Transverse colon (tissue), 3 donors: ENCODE results near the gene BRSK2.

Experiments used
- CTCF ChIP-seq, 5 experiments: fragments of 200-600 bp in 3 of 5; fragments of 450-650 bp in 2 of 5; sonication (generic) in 3 of 5; IDR thresholded peaks; 1 replicate in 2 of 5; 2 replicates in 3 of 5; pipeline ENCODE4 v1.5.1; 2016 to 2017; ENCODE audit warnings: antibody characterized with exemption in 5 of 5, inconsistent platforms in 3 of 5, mild to moderate bottlenecking in 2 of 5, moderate library complexity in 1 of 5
- EP300 ChIP-seq: sonication (generic); formaldehyde crosslinking; IDR thresholded peaks from one replicate; pipeline ENCODE4 v1.6.1; 2017; ENCODE audit warnings: antibody characterized with exemption, low read depth
- POLR2A ChIP-seq: fragments of 450-650 bp; IDR thresholded peaks from one replicate; pipeline ENCODE4 v1.6.1; 2016; ENCODE audit warnings: antibody characterized with exemption, mild to moderate bottlenecking, moderate library complexity

DNA sequence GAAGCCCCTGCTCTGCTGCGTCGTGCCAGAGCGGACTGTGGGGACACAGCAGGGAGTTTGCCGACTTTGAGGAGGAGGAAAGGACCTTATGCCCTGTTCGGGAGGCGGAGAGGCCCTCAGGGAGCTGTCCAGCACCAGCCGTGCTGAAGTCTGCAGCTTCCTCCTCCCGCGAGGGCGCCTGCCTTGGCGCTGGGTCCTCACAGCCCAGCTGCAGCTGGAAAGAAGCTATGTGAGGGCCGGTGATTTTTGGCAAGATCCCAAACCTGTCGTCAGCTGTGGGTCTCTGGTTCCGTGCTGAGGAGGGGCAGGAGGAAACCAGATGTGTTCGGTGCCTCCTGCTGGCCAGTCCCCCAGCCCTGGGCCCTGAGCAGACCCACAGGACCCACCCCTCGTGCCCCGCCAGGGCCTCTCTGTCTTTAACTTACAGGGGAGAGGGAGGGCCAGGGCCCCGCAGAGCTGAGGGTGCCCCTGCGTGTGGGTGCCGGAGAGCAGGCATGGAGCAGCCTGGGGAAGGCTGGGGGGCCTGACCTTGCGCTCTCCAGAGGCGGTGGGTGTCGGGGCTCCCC lies 12.0 kb downstream of the BRSK2 start:
- TF ChIP-seq CTCF (IDR thresholded peaks at IDR 0.05) (no peak), POLR2A (no peak), EP300 (no peak)
